ENCODE results near the gene HMSD. TPM values are rescaled to one million over a fixed set of nuclear protein-coding genes. Genes with fewer than 3 reads are reported as not detected.

HMSD gene
- total RNA-seq, 1 experiment from 2014 or later = 3.0 TPM

GRCh38 chr18:63936156-63936931 lies 12.8 kb upstream of the HMSD start:
- no peak overlapping the region for H3K27ac Mint-ChIP-seq
- peaks cover 5% of the 10 kb centered on the region; the same call in 1 of the 2 replicates for H3K4me1 Mint-ChIP-seq
- ChIA-PET CTCF (interaction anchor here (0.7 to 1.7 kb wide), 24 partner anchors 13 to 425 kb away, joined by 3 to 11 read pairs (median 4); partner anchors contain the start of genes HMSD, SERPINB10, SERPINB12 and SERPINB8), POLR2A (interaction anchor here (0.5 to 0.9 kb wide), 2 partner anchors 13 kb away, joined by 3 read pairs; partner anchors contain the start of gene HMSD)
- no peaks in the 10 kb centered on the region for H3K36me3 Mint-ChIP-seq
- TF ChIP-seq ATF2 (CRISPR knock-in tag; IDR thresholded peaks at IDR 0.05; ENCODE audit: borderline replicate concordance, low read depth) (no peak), ZSCAN18 (CRISPR knock-in tag; IDR thresholded peaks at IDR 0.05) (no peak), ZNF263 (CRISPR knock-in tag; IDR thresholded peaks at IDR 0.05; ENCODE audit: low read depth) (peak; percentile 86), TCF7 (CRISPR knock-in tag; IDR thresholded peaks at IDR 0.05; ENCODE audit: low read depth) (no peak), KAT7 (CRISPR knock-in tag; IDR thresholded peaks at IDR 0.05; ENCODE audit: borderline replicate concordance) (0 out of 2 replicates have a peak, but pooled peaks have one; percentile 36), SP1 (CRISPR knock-in tag; conservative IDR thresholded peaks at IDR 0.05) (0 out of 2 replicates have a peak, but pooled peaks have one; percentile 42), RORB (CRISPR knock-in tag; IDR thresholded peaks at IDR 0.05) (no peak), FOXP4 (CRISPR knock-in tag; IDR thresholded peaks at IDR 0.05) (0 out of 2 replicates have a peak, but pooled peaks have one; percentile 42), CTCF (IDR thresholded peaks at IDR 0.05) (peak; percentile 32; the same call in 1 of the 2 replicates), GABPB1 (CRISPR knock-in tag; IDR thresholded peaks at IDR 0.05) (no peak), ZBTB21 (CRISPR knock-in tag; IDR thresholded peaks at IDR 0.05; ENCODE audit: borderline replicate concordance) (peak; percentile 55; the same call in 1 of the 2 replicates), ETV6 (CRISPR knock-in tag; IDR thresholded peaks at IDR 0.05) (peak; percentile 64; the same call in 1 of the 2 replicates), ZNF138 (CRISPR knock-in tag; conservative IDR thresholded peaks at IDR 0.05) (0 out of 2 replicates have a peak, but pooled peaks have one; percentile 58), ZNF121 (CRISPR knock-in tag; IDR thresholded peaks at IDR 0.05) (peak; percentile 67; the same call in 1 of the 2 replicates), FOXK1 (CRISPR knock-in tag; IDR thresholded peaks at IDR 0.05) (peak; percentile 45; the same call in 1 of the 2 replicates), ELF4 (CRISPR knock-in tag; IDR thresholded peaks at IDR 0.05; ENCODE audit: low read depth) (no peak), HMGA2 (CRISPR knock-in tag; IDR thresholded peaks at IDR 0.05) (no peak)
- TF ChIP-seq, protein P1, sequence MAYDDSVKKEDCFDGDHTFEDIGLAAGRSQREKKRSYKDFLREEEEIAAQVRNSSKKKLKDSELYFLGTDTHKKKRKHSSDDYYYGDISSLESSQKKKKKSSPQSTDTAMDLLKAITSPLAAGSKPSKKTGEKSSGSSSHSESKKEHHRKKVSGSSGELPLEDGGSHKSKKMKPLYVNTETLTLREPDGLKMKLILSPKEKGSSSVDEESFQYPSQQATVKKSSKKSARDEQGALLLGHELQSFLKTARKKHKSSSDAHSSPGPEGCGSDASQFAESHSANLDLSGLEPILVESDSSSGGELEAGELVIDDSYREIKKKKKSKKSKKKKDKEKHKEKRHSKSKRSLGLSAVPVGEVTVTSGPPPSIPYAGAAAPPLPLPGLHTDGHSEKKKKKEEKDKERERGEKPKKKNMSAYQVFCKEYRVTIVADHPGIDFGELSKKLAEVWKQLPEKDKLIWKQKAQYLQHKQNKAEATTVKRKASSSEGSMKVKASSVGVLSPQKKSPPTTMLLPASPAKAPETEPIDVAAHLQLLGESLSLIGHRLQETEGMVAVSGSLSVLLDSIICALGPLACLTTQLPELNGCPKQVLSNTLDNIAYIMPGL (CRISPR knock-in tag; IDR thresholded peaks at IDR 0.05) = peak; percentile 57
- TF ChIP-seq, protein P2, sequence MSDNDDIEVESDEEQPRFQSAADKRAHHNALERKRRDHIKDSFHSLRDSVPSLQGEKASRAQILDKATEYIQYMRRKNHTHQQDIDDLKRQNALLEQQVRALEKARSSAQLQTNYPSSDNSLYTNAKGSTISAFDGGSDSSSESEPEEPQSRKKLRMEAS (CRISPR knock-in tag; IDR thresholded peaks at IDR 0.05) = 0 out of 2 replicates have a peak, but pooled peaks have one; percentile 27
- TF ChIP-seq, protein P3, sequence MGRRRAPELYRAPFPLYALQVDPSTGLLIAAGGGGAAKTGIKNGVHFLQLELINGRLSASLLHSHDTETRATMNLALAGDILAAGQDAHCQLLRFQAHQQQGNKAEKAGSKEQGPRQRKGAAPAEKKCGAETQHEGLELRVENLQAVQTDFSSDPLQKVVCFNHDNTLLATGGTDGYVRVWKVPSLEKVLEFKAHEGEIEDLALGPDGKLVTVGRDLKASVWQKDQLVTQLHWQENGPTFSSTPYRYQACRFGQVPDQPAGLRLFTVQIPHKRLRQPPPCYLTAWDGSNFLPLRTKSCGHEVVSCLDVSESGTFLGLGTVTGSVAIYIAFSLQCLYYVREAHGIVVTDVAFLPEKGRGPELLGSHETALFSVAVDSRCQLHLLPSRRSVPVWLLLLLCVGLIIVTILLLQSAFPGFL (CRISPR knock-in tag; IDR thresholded peaks at IDR 0.05; ENCODE audit: borderline replicate concordance) = no peak
- TF ChIP-seq, protein P4, sequence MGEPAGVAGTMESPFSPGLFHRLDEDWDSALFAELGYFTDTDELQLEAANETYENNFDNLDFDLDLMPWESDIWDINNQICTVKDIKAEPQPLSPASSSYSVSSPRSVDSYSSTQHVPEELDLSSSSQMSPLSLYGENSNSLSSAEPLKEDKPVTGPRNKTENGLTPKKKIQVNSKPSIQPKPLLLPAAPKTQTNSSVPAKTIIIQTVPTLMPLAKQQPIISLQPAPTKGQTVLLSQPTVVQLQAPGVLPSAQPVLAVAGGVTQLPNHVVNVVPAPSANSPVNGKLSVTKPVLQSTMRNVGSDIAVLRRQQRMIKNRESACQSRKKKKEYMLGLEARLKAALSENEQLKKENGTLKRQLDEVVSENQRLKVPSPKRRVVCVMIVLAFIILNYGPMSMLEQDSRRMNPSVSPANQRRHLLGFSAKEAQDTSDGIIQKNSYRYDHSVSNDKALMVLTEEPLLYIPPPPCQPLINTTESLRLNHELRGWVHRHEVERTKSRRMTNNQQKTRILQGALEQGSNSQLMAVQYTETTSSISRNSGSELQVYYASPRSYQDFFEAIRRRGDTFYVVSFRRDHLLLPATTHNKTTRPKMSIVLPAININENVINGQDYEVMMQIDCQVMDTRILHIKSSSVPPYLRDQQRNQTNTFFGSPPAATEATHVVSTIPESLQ (CRISPR knock-in tag; IDR thresholded peaks at IDR 0.05) = no peak
- ATAC-seq (peak; percentile 97), DNase-seq (ENCODE audit: low spot score) (peak; percentile 88)
- no peak overlapping the region for H3K4me3 Mint-ChIP-seq
- no peaks in the 10 kb centered on the region for H3K9me3 Mint-ChIP-seq
- H3K27me3 Mint-ChIP-seq (ENCODE audit: low read depth) = peaks cover 9% of the 10 kb centered on the region
